ENCODE data around the gene FEM1A. TPM values are rescaled to one million over a fixed set of nuclear protein-coding genes. Genes with fewer than 3 reads are reported as not detected.

FEM1A gene
- total RNA-seq, 2 experiments from 2014 or later = 12.3 to 12.7 TPM

- ATAC-seq (no peak), DNase-seq (no peak)
- H3K27ac Mint-ChIP-seq = no peak overlapping the region
- no peaks in the 10 kb centered on the region for H3K9me3 Mint-ChIP-seq (ENCODE audit: insufficient read depth)
- CTCF ChIA-PET = no interaction called here
- H3K4me1 Mint-ChIP-seq (ENCODE audit: low read depth) = peaks cover 8% of the 10 kb centered on the region
- peaks cover 15% of the 10 kb centered on the region for H3K27me3 Mint-ChIP-seq (ENCODE audit: low read depth)
- H3K4me3 Mint-ChIP-seq = no peak overlapping the region
- no peaks in the 10 kb centered on the region for H3K36me3 Mint-ChIP-seq (ENCODE audit: low read depth)
- POLR2A ChIA-PET = interaction anchor here (0.7 kb wide), 1 partner anchor 327 kb away, joined by 3 read pairs; no protein-coding TSS in a partner anchor
Observed at GRCh38 chr19:4758659-4759058, 32.9 kb upstream of the FEM1A start.

- Mint-ChIP-seq H3K9me3 (ENCODE audit: insufficient read depth) (no peaks in the 10 kb centered on the region), H3K27ac (no peak overlapping the region)
Observed at GRCh38 chr19:4759388-4760284, 31.9 kb upstream of the FEM1A start.

GRCh38 chr19:4760285-4760650 lies 31.3 kb upstream of the FEM1A start:
- Mint-ChIP-seq H3K9me3 (ENCODE audit: insufficient read depth) (no peaks in the 10 kb centered on the region), H3K36me3 (ENCODE audit: low read depth) (no peaks in the 10 kb centered on the region), H3K4me3 (peak overlapping the region; percentile 64), H3K4me1 (ENCODE audit: low read depth) (peaks cover 8% of the 10 kb centered on the region), H3K27me3 (ENCODE audit: low read depth) (peaks cover 18% of the 10 kb centered on the region), H3K27ac (no peak overlapping the region)
- ATAC-seq (no peak), DNase-seq (no peak)
- ChIA-PET POLR2A (no interaction called here), CTCF (interaction anchor here (1.0 kb wide), 1 partner anchor 31 kb away, joined by 7 read pairs; the partner anchor contains the start of gene FEM1A)

More at GRCh38 chr19:4759388-4760284, 31.9 kb upstream of the FEM1A start:
- DNase-seq = peak; percentile 67
- ChIA-PET CTCF (no interaction called here), POLR2A (no interaction called here)
- ATAC-seq = peak; percentile 89
- Mint-ChIP-seq H3K4me1 (ENCODE audit: low read depth) (peaks cover 8% of the 10 kb centered on the region), H3K27me3 (ENCODE audit: low read depth) (peaks cover 18% of the 10 kb centered on the region), H3K4me3 (peak overlapping the region; percentile 64), H3K36me3 (ENCODE audit: low read depth) (no peaks in the 10 kb centered on the region)

DNA sequence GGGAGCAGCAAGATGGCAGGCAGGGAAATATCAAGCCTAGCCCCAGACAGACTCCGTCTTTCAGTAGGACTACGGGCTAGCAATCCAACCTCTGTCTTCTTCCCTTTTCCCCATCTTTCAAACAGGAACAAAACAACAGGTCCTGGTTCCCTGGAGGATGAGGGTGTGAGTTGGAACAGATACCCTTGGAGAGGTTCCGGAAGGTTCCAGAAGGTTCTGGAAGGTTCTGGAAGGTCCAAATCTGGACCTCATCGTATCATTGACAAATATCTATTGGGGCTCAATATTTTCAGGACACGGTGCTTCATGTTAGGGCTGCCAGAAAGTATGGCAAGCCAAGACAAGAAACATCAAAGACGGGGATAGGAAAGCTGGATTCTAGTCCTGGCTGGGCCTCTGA lies 28.5 kb upstream of the FEM1A start:
- ATAC-seq (no peak), DNase-seq (no peak)
- Mint-ChIP-seq H3K27ac (no peak overlapping the region), H3K4me3 (no peak overlapping the region), H3K9me3 (ENCODE audit: insufficient read depth) (no peaks in the 10 kb centered on the region), H3K36me3 (ENCODE audit: low read depth) (no peaks in the 10 kb centered on the region), H3K27me3 (ENCODE audit: low read depth) (peaks cover 15% of the 10 kb centered on the region), H3K4me1 (ENCODE audit: low read depth) (peaks cover 8% of the 10 kb centered on the region)
- CTCF ChIA-PET = interaction anchor here (1.1 kb wide), 1 partner anchor 28 kb away, joined by 3 read pairs; no protein-coding TSS in a partner anchor
- POLR2A ChIA-PET = no interaction called here

DNA sequence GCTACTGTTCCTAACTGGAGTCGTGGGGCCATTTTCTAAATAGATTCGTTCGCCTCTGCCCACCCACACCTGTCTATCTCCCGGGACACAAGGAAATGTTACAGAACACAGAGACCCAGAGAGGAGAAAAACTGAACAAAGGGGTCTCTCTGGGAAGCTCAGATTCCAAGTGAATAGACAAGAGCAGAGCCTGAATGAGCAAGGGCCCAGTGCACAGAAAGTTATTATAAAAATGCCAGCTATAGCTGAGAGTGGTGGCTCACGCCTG lies 27.2 kb upstream of the FEM1A start:
- Mint-ChIP-seq H3K4me3 (no peak overlapping the region), H3K27ac (no peak overlapping the region), H3K9me3 (ENCODE audit: insufficient read depth) (no peaks in the 10 kb centered on the region), H3K4me1 (ENCODE audit: low read depth) (peaks cover 6% of the 10 kb centered on the region), H3K36me3 (ENCODE audit: low read depth) (no peaks in the 10 kb centered on the region), H3K27me3 (ENCODE audit: low read depth) (peaks cover 15% of the 10 kb centered on the region)
- ATAC-seq = no peak
- CTCF ChIA-PET = interaction anchor here (1.5 to 1.8 kb wide), 2 partner anchors 27 to 45 kb away, joined by 5 read pairs; no protein-coding TSS in a partner anchor
- no peak for DNase-seq
- POLR2A ChIA-PET = no interaction called here

DNA sequence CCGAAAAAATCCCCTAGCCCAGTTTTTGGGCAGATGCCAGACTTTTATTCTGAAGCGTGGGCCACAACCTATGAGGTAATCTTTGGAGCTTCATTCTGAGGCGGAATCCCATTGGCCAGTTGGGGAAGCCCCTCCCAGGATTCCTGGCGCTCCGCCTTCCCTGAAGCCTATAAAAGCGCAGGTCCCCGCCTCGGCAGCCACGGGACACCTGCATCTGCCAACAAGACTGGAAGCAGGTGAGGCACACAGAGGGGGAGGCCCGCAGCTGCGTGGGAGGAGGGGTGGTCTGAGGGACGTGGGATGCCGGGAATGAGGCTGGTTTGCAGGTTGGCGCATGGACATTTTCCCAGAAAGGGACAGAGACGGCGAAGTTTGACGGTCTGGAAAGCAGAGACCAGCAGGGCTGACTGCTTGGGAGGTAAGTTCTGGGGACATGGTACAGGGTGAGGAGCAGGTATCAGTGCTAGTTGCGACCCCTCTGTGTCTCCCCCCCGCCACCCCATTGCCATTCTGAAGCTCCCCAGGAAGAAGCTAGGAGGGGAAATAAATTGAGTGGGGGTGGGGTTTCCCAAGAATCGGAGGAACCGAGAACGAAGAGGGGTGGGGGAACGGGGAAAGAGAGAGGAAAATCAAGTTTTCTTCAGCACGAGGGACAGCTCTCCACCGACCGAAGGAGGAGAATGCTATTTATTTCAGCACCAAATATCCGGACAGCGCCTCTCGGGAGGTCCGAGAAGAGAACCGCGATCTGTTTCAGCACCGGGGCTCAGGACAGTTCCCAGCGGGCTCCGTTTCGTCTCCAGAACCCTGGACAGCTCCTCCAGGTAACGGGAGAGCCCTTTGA lies 22.4 kb upstream of the FEM1A start:
- Mint-ChIP-seq H3K9me3 (ENCODE audit: insufficient read depth) (no peaks in the 10 kb centered on the region), H3K36me3 (ENCODE audit: low read depth) (no peaks in the 10 kb centered on the region), H3K27me3 (ENCODE audit: low read depth) (peaks cover 2% of the 10 kb centered on the region), H3K27ac (no peak overlapping the region), H3K4me1 (ENCODE audit: low read depth) (no peaks in the 10 kb centered on the region), H3K4me3 (no peak overlapping the region)
- POLR2A ChIA-PET = interaction anchor here (0.6 kb wide), 2 partner anchors 110 to 988 kb away, joined by 3 read pairs; no protein-coding TSS in a partner anchor
- ATAC-seq (peak; percentile 86), DNase-seq (peak; percentile 91)
- CTCF ChIA-PET = interaction anchor here (0.7 to 0.9 kb wide), 2 partner anchors 21 to 30 kb away, joined by 3 read pairs; no protein-coding TSS in a partner anchor

GRCh38 chr19:4772566-4772965 lies 19.0 kb upstream of the FEM1A start:
- Mint-ChIP-seq H3K9me3 (ENCODE audit: insufficient read depth) (no peaks in the 10 kb centered on the region), H3K4me3 (no peak overlapping the region), H3K36me3 (ENCODE audit: low read depth) (no peaks in the 10 kb centered on the region), H3K27ac (no peak overlapping the region), H3K4me1 (ENCODE audit: low read depth) (no peaks in the 10 kb centered on the region), H3K27me3 (ENCODE audit: low read depth) (peaks cover 2% of the 10 kb centered on the region)
- CTCF ChIA-PET = interaction anchor here (1.1 kb wide), 1 partner anchor 19 kb away, joined by 5 read pairs; the partner anchor contains the start of gene FEM1A
- POLR2A ChIA-PET = no interaction called here
- ATAC-seq (no peak), DNase-seq (no peak)

DNA sequence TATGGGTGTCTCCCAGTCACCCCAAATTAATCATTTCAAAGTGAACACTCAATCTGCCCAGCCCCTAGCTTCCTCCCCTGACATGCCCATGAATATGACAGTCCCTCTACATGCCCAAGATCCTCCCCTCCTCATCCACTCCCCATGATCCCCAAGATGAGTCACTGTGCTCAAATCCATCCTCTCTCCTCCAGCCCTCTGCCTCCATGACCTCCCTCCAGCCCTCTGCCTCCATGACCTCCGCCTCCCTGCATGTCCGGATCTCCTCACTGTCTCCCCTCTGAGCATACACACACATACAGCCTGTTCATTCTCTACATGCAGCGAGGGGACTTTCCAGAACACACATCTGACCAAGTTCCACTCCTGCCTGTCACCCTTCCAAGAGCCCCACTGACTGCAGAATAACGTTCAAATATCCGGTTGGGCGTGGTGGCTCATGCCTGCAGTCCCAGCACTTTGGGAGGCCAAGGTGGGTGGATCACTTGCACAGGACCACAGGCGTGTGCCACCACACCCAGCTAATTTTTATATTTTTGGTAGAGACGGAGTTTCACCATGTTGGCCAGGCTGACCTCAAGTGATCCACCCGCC lies 18.4 kb upstream of the FEM1A start:
- H3K9me3 Mint-ChIP-seq (ENCODE audit: insufficient read depth) = no peaks in the 10 kb centered on the region
- no peak for ATAC-seq
- H3K4me3 Mint-ChIP-seq = no peak overlapping the region
- H3K27me3 Mint-ChIP-seq (ENCODE audit: low read depth) = peaks cover 2% of the 10 kb centered on the region
- CTCF ChIA-PET = interaction anchor here (1.1 kb wide), 1 partner anchor 18 kb away, joined by 5 read pairs; the partner anchor contains the start of gene FEM1A
- no peak for DNase-seq
- no peaks in the 10 kb centered on the region for H3K4me1 Mint-ChIP-seq (ENCODE audit: low read depth)
- H3K27ac Mint-ChIP-seq = no peak overlapping the region
- no peaks in the 10 kb centered on the region for H3K36me3 Mint-ChIP-seq (ENCODE audit: low read depth)
- POLR2A ChIA-PET = no interaction called here

- ChIA-PET CTCF (no interaction called here), POLR2A (no interaction called here)
- Mint-ChIP-seq H3K27ac (no peak overlapping the region), H3K36me3 (ENCODE audit: low read depth) (no peaks in the 10 kb centered on the region), H3K4me1 (ENCODE audit: low read depth) (no peaks in the 10 kb centered on the region), H3K4me3 (no peak overlapping the region), H3K27me3 (ENCODE audit: low read depth) (peaks cover 2% of the 10 kb centered on the region), H3K9me3 (ENCODE audit: insufficient read depth) (no peaks in the 10 kb centered on the region)
- DNase-seq (no peak), ATAC-seq (no peak)
Observed at GRCh38 chr19:4774136-4774535, 17.4 kb upstream of the FEM1A start.

GRCh38 chr19:4775627-4776152 lies 15.8 kb upstream of the FEM1A start:
- Mint-ChIP-seq H3K4me1 (ENCODE audit: low read depth) (no peaks in the 10 kb centered on the region), H3K9me3 (ENCODE audit: insufficient read depth) (no peaks in the 10 kb centered on the region), H3K27ac (no peak overlapping the region), H3K4me3 (no peak overlapping the region), H3K27me3 (ENCODE audit: low read depth) (peaks cover 2% of the 10 kb centered on the region), H3K36me3 (ENCODE audit: low read depth) (no peaks in the 10 kb centered on the region)
- ChIA-PET POLR2A (no interaction called here), CTCF (no interaction called here)
- no peak for ATAC-seq
- DNase-seq = no peak

DNA sequence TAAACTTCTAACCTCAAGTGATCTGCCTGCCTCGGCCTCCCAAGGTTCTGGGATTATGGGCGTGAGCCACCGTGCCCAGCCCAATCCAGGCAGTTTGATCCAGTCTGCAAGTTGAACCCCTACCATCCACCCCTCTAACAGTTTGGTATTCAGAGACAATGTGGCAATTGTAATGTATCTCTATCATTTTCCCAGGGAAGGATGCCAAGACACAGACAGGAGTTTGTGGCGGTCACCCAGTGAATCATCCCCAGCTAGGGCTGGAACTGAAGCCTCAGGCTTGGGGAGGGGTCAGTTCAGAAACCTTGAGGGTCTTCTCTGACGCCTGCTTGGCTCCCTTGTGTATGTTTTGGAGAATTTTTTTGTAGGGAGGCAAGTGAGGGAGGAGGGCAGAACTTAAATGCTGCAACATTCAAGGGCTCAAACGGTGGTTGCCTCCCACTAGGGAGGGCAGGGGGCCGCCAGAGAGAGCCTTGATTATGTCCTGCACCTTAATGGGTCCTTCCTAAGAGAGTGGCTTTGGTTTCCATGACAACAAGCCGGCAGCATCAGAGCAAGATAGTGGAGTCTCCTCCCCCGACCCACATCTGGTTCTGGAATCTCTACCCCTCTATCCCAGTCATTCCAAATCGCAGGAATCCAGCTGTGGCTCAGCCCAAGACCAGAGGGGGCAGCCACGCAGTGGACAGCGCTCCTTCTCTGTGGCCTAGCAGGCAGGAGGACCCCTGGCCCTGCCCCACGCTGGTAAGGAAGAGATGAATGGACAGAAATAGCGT lies 14.9 kb upstream of the FEM1A start:
- ChIA-PET POLR2A (no interaction called here), CTCF (interaction anchor here (1.3 kb wide), 1 partner anchor 15 kb away, joined by 5 read pairs; the partner anchor contains the start of gene FEM1A)
- Mint-ChIP-seq H3K4me3 (no peak overlapping the region), H3K36me3 (ENCODE audit: low read depth) (no peaks in the 10 kb centered on the region), H3K4me1 (ENCODE audit: low read depth) (no peaks in the 10 kb centered on the region), H3K27me3 (ENCODE audit: low read depth) (peaks cover 2% of the 10 kb centered on the region), H3K9me3 (ENCODE audit: insufficient read depth) (no peaks in the 10 kb centered on the region), H3K27ac (no peak overlapping the region)
- ATAC-seq (no peak), DNase-seq (no peak)

All from activated CD8-positive, alpha-beta T cell treated with anti-CD3 and anti-CD28 coated beads, Interleukin-2, amount 10 ng/mL, durations not matched to agents 7 days and 5 days (primary cell).